EL (cell line): ENCODE data around the gene YPEL4.

ENCODE experiments used
- DNase-seq: peaks from one replicate; pipeline ENCODE4 v3.0.0-alpha.2; 2016

YPEL4 gene

GRCh38 chr11:57630171-57630570, 19.5 kb downstream of the YPEL4 start:
- no peak for DNase-seq

- DNase-seq: no peak
Observed at GRCh38 chr11:57626895-57627294, 22.8 kb downstream of the YPEL4 start.

- DNase-seq: no peak
Observed at GRCh38 chr11:57624864-57625263, 24.8 kb downstream of the YPEL4 start.

- DNase-seq: no peak
Observed at GRCh38 chr11:57622263-57622662, 27.4 kb downstream of the YPEL4 start.

- no peak for DNase-seq
Observed at GRCh38 chr11:57620467-57620866, 29.2 kb downstream of the YPEL4 start.

- no peak for DNase-seq
Observed at GRCh38 chr11:57619331-57619730, 30.4 kb downstream of the YPEL4 start.

- no peak for DNase-seq
Observed at GRCh38 chr11:57618438-57618837, 31.3 kb downstream of the YPEL4 start.

GRCh38 chr11:57616595-57616994, 33.1 kb downstream of the YPEL4 start:
- no peak for DNase-seq

- no peak for DNase-seq
Observed at GRCh38 chr11:57615308-57615707, 34.4 kb downstream of the YPEL4 start.

- DNase-seq: no peak
Observed at GRCh38 chr11:57614234-57614772, 35.4 kb downstream of the YPEL4 start.

GRCh38 chr11:57610170-57610569, 39.5 kb downstream of the YPEL4 start:
- DNase-seq: no peak

GRCh38 chr11:57605028-57605420, 44.7 kb downstream of the YPEL4 start:
- no peak for DNase-seq

- no peak for DNase-seq
Observed at GRCh38 chr11:57604296-57605027, 45.2 kb downstream of the YPEL4 start.

GRCh38 chr11:57601297-57601696, 48.4 kb downstream of the YPEL4 start:
- no peak for DNase-seq

- DNase-seq: no peak
Observed at GRCh38 chr11:57599381-57599780, 50.3 kb downstream of the YPEL4 start.

- DNase-seq: peak; percentile 41
Observed at GRCh38 chr11:57598831-57599155, 50.9 kb downstream of the YPEL4 start.

GRCh38 chr11:57597916-57598830, 51.5 kb downstream of the YPEL4 start:
- DNase-seq: peak; percentile 72

- DNase-seq: no peak
Observed at GRCh38 chr11:57597461-57597915, 52.2 kb downstream of the YPEL4 start, which contains the start of gene SERPING1. SERPING1 (plus strand) TSS chr11:57597685; CDS start chr11:57598271, 586 bp downstream.

GRCh38 chr11:57596266-57596885, 53.3 kb downstream of the YPEL4 start:
- no peak for DNase-seq
